Mucosa of descending colon (tissue), 3 donors: ENCODE results near the gene CEP131. TPM values are rescaled to one million over a fixed set of nuclear protein-coding genes. Genes with fewer than 3 reads are reported as not detected.

ENCODE experiments used
- ATAC-seq: fragments of 200-7000 bp; cut with Tn5 transposase; one replicate; pipeline ENCODE4 v1.9.1; 2020; ENCODE audit warnings: mild to moderate bottlenecking, moderate library complexity
- DNase-seq, 3 donors: peaks; one replicate each; pipeline ENCODE4 v3.0.0-alpha.2; 2020
- H3K36me3 ChIP-seq: fragments of 200-600 bp; one replicate; pipeline ENCODE4 v1.8.0; 2021; ENCODE audit warnings: low read depth, mild to moderate bottlenecking
- H3K4me1 ChIP-seq: fragments of 200-600 bp; one replicate; pipeline ENCODE4 v1.8.0; 2021; ENCODE audit warnings: low read depth, mild to moderate bottlenecking
- H3K4me3 ChIP-seq: fragments of 200-600 bp; one replicate; pipeline ENCODE4 v1.8.0; 2021; ENCODE audit warnings: mild to moderate bottlenecking
- H3K9me3 ChIP-seq: fragments of 200-600 bp; one replicate; pipeline ENCODE4 v1.8.0; 2021; ENCODE audit warnings: mild to moderate bottlenecking
- intact Hi-C, 2 donors: fragments of 100-400 bp; cut with DNase I in 1 of 2; cut with micrococcal nuclease in 1 of 2; formaldehyde crosslinking; loops; one replicate each; pipeline versions ENCODE4 v1.11.0 to v1.11.1; 2022; cut with DNase I, micrococcal nuclease
- total RNA-seq, 3 donors: library from RNA; stranded (reverse); fragmentation: NEBNext Ultra II Directional in 2 of 3; extraction: Animal tissue kit (Norgen Biotek cat#: 25700) in 2 of 3; gene quantifications; one replicate each; pipeline versions ENCODE4 v1.2.1 to v1.2.4, GENCODE V29; 2021 to 2023
- TF ChIP-seq, protein P1 (sequence below): fragments of 200-600 bp; IDR thresholded peaks from one replicate; pipeline ENCODE4 v1.8.0; 2022; ENCODE audit warnings: antibody characterized with exemption, mild to moderate bottlenecking
- donor health status: DM: no; HTN: no; CAD: no; lungs with moderate emphysema.
- donor health status: DM: no; HTN: no; CAD: no.
- donor health status: DM: no; HTN: yes; CAD: no.

The CEP131 gene
- total RNA-seq, 3 donors from 2014 or later: 5.7 to 9.3 (median 8.7) TPM

DNA sequence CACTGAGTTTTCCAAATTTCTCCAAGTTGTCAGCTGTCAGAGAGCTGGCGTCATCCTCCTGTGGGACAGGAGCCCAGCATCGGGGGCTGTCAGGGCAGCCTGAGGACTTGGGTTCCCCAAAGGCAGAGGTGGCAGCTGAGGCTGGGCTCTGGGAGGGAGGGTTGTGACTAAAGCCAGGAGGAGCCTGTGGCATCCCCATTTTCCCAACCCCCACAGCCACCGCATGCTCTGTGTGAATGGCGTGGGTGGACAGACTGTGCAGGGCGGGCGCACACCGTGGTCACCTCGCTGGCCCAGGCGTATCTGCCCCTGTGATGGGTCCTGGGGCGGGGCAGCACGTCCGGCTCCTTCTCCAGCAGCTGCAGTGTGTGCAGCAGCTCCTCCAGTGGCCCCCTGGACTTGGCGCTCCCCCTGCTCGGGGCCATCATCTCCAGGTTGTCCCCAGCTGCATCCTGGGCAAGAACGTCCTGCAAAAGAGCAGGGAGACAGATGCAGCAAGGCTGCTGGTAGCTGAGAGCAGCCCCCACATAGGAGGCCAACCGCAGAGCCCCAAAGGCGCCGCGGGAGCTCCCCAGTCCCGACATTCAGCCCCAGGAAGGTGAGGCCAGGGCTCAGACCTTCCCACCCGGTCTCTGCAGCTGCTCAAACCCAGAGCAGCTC is 24.8 kb downstream of the CEP131 start:
- no peak for DNase-seq
- no peaks in the 10 kb centered on the region for H3K36me3 ChIP-seq
- no peaks in the 10 kb centered on the region for H3K9me3 ChIP-seq
- no peak for ATAC-seq
- no peak overlapping the region for H3K4me3 ChIP-seq
- TF ChIP-seq, protein P1, sequence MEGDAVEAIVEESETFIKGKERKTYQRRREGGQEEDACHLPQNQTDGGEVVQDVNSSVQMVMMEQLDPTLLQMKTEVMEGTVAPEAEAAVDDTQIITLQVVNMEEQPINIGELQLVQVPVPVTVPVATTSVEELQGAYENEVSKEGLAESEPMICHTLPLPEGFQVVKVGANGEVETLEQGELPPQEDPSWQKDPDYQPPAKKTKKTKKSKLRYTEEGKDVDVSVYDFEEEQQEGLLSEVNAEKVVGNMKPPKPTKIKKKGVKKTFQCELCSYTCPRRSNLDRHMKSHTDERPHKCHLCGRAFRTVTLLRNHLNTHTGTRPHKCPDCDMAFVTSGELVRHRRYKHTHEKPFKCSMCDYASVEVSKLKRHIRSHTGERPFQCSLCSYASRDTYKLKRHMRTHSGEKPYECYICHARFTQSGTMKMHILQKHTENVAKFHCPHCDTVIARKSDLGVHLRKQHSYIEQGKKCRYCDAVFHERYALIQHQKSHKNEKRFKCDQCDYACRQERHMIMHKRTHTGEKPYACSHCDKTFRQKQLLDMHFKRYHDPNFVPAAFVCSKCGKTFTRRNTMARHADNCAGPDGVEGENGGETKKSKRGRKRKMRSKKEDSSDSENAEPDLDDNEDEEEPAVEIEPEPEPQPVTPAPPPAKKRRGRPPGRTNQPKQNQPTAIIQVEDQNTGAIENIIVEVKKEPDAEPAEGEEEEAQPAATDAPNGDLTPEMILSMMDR: no peak
- intact Hi-C loops: no loop called here
- no peaks in the 10 kb centered on the region for H3K4me1 ChIP-seq

DNA sequence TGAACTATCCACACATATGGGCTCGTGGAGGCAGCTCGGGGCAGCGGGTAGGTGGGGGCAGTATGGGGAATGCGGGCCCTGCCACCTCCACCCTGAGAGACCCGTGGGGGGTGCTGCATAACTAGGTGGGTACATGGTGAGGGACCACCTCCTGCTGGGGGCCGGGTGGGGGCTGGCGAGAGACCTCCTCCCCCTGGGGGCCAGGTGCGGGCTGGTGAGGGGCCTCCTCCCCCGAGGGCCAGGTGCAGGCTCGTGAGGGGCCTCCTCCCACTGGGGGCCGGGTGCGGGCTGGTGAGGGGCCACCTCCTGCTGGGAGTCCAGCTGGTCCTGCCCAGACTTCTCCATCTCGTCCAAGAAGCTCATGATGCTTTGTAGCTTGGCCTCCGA is 25.4 kb downstream of the CEP131 start:
- intact Hi-C loops: no loop called here

DNA sequence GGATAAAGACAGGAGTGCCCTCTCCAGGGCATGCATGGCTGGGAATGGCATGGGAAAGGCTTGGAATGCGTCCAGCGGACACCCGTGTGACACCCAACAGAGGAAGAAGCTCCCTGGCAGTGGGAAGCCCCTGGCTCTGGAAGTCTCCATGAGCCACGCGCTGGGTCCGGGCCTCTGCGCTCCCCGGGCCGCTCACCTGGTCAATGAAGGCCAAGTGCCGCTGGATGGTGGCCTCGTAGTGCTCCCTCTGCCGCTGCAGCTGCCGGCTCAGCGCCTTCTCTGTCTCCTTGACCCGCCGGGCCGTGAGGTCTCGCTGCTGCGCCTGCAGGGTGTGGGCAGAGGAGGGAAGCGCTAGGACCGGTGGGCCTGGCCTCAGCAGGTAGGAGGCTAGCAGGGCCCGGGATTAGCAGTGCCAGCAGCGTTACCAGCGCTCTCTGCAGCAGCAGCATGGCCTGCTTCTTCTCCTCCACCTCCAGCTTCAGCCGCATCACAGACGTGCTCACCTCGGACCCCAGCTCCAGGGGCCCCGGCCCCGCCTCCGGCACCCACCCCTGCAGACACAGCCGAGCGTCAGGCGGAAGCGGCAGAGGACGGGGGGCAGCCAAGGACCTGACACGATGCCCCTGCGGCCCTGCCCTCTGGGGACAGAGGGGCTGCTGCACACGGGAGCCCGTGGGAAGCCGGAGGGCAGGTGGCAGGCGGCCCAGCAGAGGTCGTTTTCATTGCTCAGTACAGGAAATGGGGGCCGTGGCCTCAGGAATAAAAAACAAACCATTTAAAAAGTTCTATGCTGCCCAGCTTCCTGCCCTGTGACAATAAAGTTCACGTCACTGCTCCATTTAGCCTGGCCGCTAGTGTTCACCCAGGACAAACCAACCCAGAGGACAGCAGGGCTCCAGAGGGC is 26.0 kb downstream of the CEP131 start:
- DNase-seq (no peak), ATAC-seq (no peak)
- Histone ChIP-seq H3K4me3 (no peak overlapping the region), H3K36me3 (no peaks in the 10 kb centered on the region), H3K4me1 (no peaks in the 10 kb centered on the region), H3K9me3 (no peaks in the 10 kb centered on the region)
- intact Hi-C loops: no loop called here
- TF ChIP-seq, protein P1: no peak

More for the DNA sequence above, 25.4 kb downstream of the CEP131 start:
- Histone ChIP-seq H3K4me1 (no peaks in the 10 kb centered on the region), H3K9me3 (no peaks in the 10 kb centered on the region), H3K36me3 (no peaks in the 10 kb centered on the region), H3K4me3 (no peak overlapping the region)
- DNase-seq (no peak), ATAC-seq (no peak)
- TF ChIP-seq, protein P1: no peak

- Histone ChIP-seq H3K4me1 (no peaks in the 10 kb centered on the region), H3K36me3 (no peaks in the 10 kb centered on the region), H3K4me3 (no peak overlapping the region), H3K9me3 (no peaks in the 10 kb centered on the region)
- DNase-seq (no peak), ATAC-seq (no peak)
- TF ChIP-seq, protein P1: no peak
- intact Hi-C loops: no loop called here
Observed at GRCh38 chr17:81195941-81196495, 26.7 kb downstream of the CEP131 start.

GRCh38 chr17:81194941-81195901 is 27.5 kb downstream of the CEP131 start:
- Histone ChIP-seq H3K4me1 (no peaks in the 10 kb centered on the region), H3K36me3 (no peaks in the 10 kb centered on the region), H3K9me3 (no peaks in the 10 kb centered on the region), H3K4me3 (no peak overlapping the region)
- TF ChIP-seq, protein P1: no peak
- intact Hi-C loops: no loop called here
- ATAC-seq: no peak
- no peak for DNase-seq
